ENCODE measurements around the gene PODNL1.
"Not testable (repeated sequence)": the region's sequence is repeated elsewhere in the genome, so short reads cannot be mapped to it uniquely, and the experiment has no call there.

PODNL1 gene

DNA sequence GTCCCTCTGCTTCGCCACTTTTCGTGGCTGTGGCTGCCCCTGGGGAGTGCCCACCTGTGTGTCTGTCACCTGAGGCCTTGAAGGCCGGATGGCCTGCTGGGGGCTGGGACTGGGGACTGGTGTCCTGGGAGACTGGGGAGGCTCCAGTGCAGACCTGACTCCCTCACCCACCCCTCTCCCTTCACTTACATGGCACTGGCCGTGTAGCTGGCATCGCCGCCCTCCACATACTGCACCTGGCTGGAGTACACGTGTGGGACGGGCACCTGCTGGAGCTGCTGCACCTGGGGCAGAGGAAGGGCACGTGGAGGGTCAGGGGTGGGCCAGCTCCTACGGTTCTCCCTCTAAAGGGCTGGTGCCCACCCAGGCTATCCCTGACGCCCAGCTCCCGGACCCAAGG, 39.6 kb upstream of the PODNL1 start:
- Mint-ChIP-seq H3K27ac (peak overlapping the region; percentile 63 to 93 (median 75)), H3K36me3 (ENCODE audit: low read depth) (peaks cover 33% of the 10 kb centered on the region), H3K27me3 (ENCODE audit: low read depth) (peaks cover 3% of the 10 kb centered on the region), H3K9me3 (no peaks in the 10 kb centered on the region), H3K4me3 (peak overlapping the region in 2 of 3 experiments; percentile 66 to 73), H3K4me1 (no peaks in the 10 kb centered on the region)
- no peak for TF ChIP-seq CTCF (IDR thresholded peaks at IDR 0.05; ENCODE audit: unreplicated experiment in 3 of 3)

- Mint-ChIP-seq H3K27me3 (ENCODE audit: low read depth) (no peaks in the 10 kb centered on the region), H3K27ac (peak overlapping the region; percentile 39 to 73 (median 50)), H3K4me3 (peak overlapping the region in 1 of 3 experiments; percentile 44), H3K36me3 (ENCODE audit: low read depth) (peaks cover 32% of the 10 kb centered on the region), H3K4me1 (no peaks in the 10 kb centered on the region), H3K9me3 (no peaks in the 10 kb centered on the region)
- no peak for TF ChIP-seq CTCF (IDR thresholded peaks at IDR 0.05; ENCODE audit: unreplicated experiment in 3 of 3)
These were observed 38.2 kb upstream of the PODNL1 start for GRCh38 chr19:13976446-13976845.

DNA sequence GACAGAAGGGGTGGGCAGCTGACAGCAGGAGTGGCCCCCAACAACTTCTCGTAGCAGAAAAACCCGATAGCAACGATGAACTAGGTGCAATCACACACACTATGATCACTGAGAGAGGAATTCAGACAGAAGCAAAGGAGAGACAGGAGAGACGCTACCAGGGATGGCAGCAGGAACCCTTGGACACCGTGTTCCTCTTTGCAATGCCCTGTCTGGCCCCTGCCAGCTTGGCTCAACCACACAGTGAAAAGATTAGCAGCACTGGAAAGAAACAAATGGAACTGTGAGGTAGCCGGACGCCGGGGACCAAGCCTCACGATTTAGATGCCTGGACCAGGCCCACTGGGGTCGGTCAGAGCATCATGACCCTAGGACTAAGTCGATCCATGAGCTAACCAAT, 37.7 kb upstream of the PODNL1 start:
- Mint-ChIP-seq H3K27ac (peak overlapping the region; percentile 39 to 88 (median 54)), H3K36me3 (ENCODE audit: low read depth) (peaks cover 32% of the 10 kb centered on the region), H3K27me3 (ENCODE audit: low read depth) (no peaks in the 10 kb centered on the region), H3K4me1 (no peaks in the 10 kb centered on the region), H3K9me3 (no peaks in the 10 kb centered on the region), H3K4me3 (peak overlapping the region in 1 of 3 experiments; percentile 19)
- TF ChIP-seq CTCF (IDR thresholded peaks at IDR 0.05; ENCODE audit: unreplicated experiment in 3 of 3): no peak

DNA sequence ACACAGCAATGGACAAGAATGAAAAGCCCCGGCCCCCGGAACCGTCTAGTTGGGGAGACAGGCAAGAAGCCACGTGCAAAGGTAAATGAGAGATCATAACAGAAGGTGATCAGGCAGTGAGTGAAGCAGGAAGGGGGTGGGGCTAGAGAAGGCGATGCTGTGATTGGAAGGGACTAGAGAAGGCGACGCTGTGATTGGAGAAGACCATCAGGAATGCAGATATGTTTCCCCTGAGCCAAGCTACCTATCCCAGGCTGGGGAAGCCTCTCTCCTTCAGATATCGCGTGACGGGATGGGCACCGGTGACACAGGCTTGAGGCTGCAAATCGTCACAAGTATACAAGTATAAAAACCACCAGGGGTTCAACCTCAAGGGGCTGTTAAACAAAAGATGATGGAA, 35.9 kb upstream of the PODNL1 start:
- Mint-ChIP-seq H3K27ac (peak overlapping the region in 2 of 3 experiments; percentile 8 to 62), H3K4me3 (no peak overlapping the region), H3K36me3 (ENCODE audit: low read depth) (peaks cover 42% of the 10 kb centered on the region), H3K27me3 (ENCODE audit: low read depth) (no peaks in the 10 kb centered on the region), H3K4me1 (no peaks in the 10 kb centered on the region), H3K9me3 (no peaks in the 10 kb centered on the region)
- no peak for TF ChIP-seq CTCF (IDR thresholded peaks at IDR 0.05; ENCODE audit: unreplicated experiment in 3 of 3)

DNA sequence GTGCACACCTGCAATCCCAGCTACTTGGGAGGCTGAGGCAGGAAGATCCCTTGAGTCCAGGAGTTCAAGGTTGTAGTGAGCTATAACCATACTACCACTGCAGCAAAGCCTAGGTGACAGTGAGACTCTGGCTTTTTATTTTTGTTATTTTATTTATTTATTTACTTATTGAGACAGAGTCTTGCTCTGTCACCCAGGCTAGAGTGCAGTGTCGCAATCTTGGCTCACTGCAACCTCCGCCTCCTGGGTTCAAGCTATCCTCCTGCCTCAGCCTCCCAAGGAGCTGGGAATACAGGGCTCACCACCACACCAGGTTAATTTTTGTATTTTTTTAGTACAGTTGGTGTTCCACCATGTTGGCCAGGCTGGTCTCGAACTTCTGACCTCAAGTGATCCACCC, 35.3 kb upstream of the PODNL1 start:
- H3K27ac Mint-ChIP-seq; H3K4me3 Mint-ChIP-seq; H3K4me1 Mint-ChIP-seq; H3K27me3 Mint-ChIP-seq (ENCODE audit: low read depth); H3K9me3 Mint-ChIP-seq: not testable (repeated sequence)
- peaks cover 46% of the 10 kb centered on the region for H3K36me3 Mint-ChIP-seq (ENCODE audit: low read depth)

- no peak overlapping the region for H3K4me3 Mint-ChIP-seq
- peaks cover 46% of the 10 kb centered on the region for H3K36me3 Mint-ChIP-seq (ENCODE audit: low read depth)
- H3K9me3 Mint-ChIP-seq: no peaks in the 10 kb centered on the region
- no peak for TF ChIP-seq CTCF (IDR thresholded peaks at IDR 0.05; ENCODE audit: unreplicated experiment in 3 of 3)
- H3K27me3 Mint-ChIP-seq (ENCODE audit: low read depth): no peaks in the 10 kb centered on the region
- H3K27ac Mint-ChIP-seq: no peak overlapping the region
- no peaks in the 10 kb centered on the region for H3K4me1 Mint-ChIP-seq
These were observed 34.3 kb upstream of the PODNL1 start for GRCh38 chr19:13972368-13973155.

GRCh38 chr19:13971868-13972267, 33.7 kb upstream of the PODNL1 start:
- not testable (repeated sequence) for H3K27me3 Mint-ChIP-seq (ENCODE audit: low read depth); H3K4me3 Mint-ChIP-seq; H3K27ac Mint-ChIP-seq; H3K9me3 Mint-ChIP-seq; H3K4me1 Mint-ChIP-seq
- H3K36me3 Mint-ChIP-seq (ENCODE audit: low read depth): peaks cover 46% of the 10 kb centered on the region
